Caco-2 (cell line): ENCODE measurements around the gene TBRG1. TPM values are rescaled to one million over a fixed set of nuclear protein-coding genes. Genes with fewer than 3 reads are reported as not detected.

Source experiments
- BruUV-seq: library from RNA; stranded (reverse); fragments of 400-500 nt; replicated peaks from 2 replicates; lab custom pipeline; 2021; lab: Mats Ljungman, UMichigan
- CTCF ChIA-PET: fragments of 300-600 bp; sonication (Branson Sonifier 250); formaldehyde crosslinking; loops from one replicate; lab custom pipeline; 2022; ENCODE audit warnings: antibody characterized with exemption; lab: Charles Lee
- POLR2A ChIA-PET: fragments of 300-600 bp; sonication (Branson Sonifier 250); formaldehyde crosslinking; loops from one replicate; lab custom pipeline; 2022; ENCODE audit warnings: antibody characterized with exemption; lab: Charles Lee
- DNase-seq, 2 experiments: peaks; one replicate each; pipeline versions ENCODE4 v3.0.0 to v3.0.0-alpha.2; 2020 to 2022
- H3K27me3 ChIP-seq: replicated peaks from 2 replicates; pipeline ENCODE4 v1.6.0; 2011; ENCODE audit warnings: low read length; ENCODE audit not compliant: control insufficient read depth, insufficient read depth
- H3K36me3 ChIP-seq: 2 replicates; pipeline ENCODE4 v1.5.1; 2011; ENCODE audit warnings: low read length; ENCODE audit not compliant: control insufficient read depth, insufficient read depth
- H3K4me1 ChIP-seq: fragments of 250-450 bp; sonication (Bioruptor Pico); 2 replicates; pipeline ENCODE4 v1.5.1; 2020; ENCODE audit warnings: mild to moderate bottlenecking
- H3K4me3 ChIP-seq: 2 replicates; pipeline ENCODE4 v1.5.1; 2011; ENCODE audit warnings: low read depth, mild to moderate bottlenecking, control low read depth, low read length
- H3K9me3 ChIP-seq: fragments of 250-450 bp; sonication (Bioruptor Pico); 2 replicates; pipeline ENCODE4 v1.5.1; 2020; ENCODE audit warnings: mild to moderate bottlenecking, moderate library complexity
- H3K27ac Mint-ChIP-seq: one replicate; pipeline ENCODE4 v1.8.0; 2022; ENCODE audit warnings: mixed read lengths; ENCODE audit not compliant: unreplicated experiment
- H3K27me3 Mint-ChIP-seq: one replicate; pipeline ENCODE4 v1.8.0; 2022; ENCODE audit warnings: mixed read lengths; ENCODE audit not compliant: insufficient read depth, unreplicated experiment
- H3K36me3 Mint-ChIP-seq: one replicate; pipeline ENCODE4 v1.8.0; 2022; ENCODE audit warnings: mild to moderate bottlenecking, mixed read lengths; ENCODE audit not compliant: insufficient read depth, unreplicated experiment
- H3K4me1 Mint-ChIP-seq: one replicate; pipeline ENCODE4 v1.8.0; 2022; ENCODE audit warnings: low read depth, mixed read lengths; ENCODE audit not compliant: unreplicated experiment
- H3K4me3 Mint-ChIP-seq: one replicate; pipeline ENCODE4 v1.8.0; 2022; ENCODE audit warnings: mild to moderate bottlenecking, moderate library complexity, mixed read lengths; ENCODE audit not compliant: unreplicated experiment
- H3K9me3 Mint-ChIP-seq: one replicate; pipeline ENCODE4 v1.8.0; 2022; ENCODE audit warnings: mixed read lengths; ENCODE audit not compliant: unreplicated experiment
- CTCF ChIP-seq, 2 experiments: fragments of 200-600 bp in 1 of 2; IDR thresholded peaks; 1 replicate in 1 of 2; 2 replicates in 1 of 2; pipeline versions ENCODE4 v1.5.1 to v1.8.0; 2011 to 2022; ENCODE audit warnings: antibody characterized with exemption in 1 of 2, control low read depth in 1 of 2, inconsistent platforms in 1 of 2, low read depth in 1 of 2, low read length in 1 of 2, mild to moderate bottlenecking in 1 of 2, moderate library complexity in 1 of 2; ENCODE audit not compliant: insufficient read depth in 1 of 2, severe bottlenecking in 1 of 2, unreplicated experiment in 1 of 2
- intact Hi-C: fragments of 100-400 bp; cut with micrococcal nuclease; formaldehyde crosslinking; loops from one replicate; pipeline ENCODE4 v1.10.0; 2022; ENCODE audit not compliant: unreplicated experiment
- total RNA-seq: library from RNA; stranded (reverse); gene quantifications from 2 replicates; pipeline ENCODE4 v1.2.3, GENCODE V29; 2022

Gene TBRG1
- total RNA-seq, 1 experiment from 2014 or later: 71.5 TPM

- Mint-ChIP-seq H3K36me3 (no peaks in the 10 kb centered on the region), H3K27ac (no peak overlapping the region), H3K4me3 (no peak overlapping the region), H3K27me3 (peaks cover 9% of the 10 kb centered on the region), H3K9me3 (peaks cover 26% of the 10 kb centered on the region), H3K4me1 (no peaks in the 10 kb centered on the region)
- BruUV-seq: no TSS peak
- Histone ChIP-seq H3K36me3 (no peaks in the 10 kb centered on the region), H3K27me3 (no peaks in the 10 kb centered on the region), H3K9me3 (peaks cover 25% of the 10 kb centered on the region), H3K4me1 (no peaks in the 10 kb centered on the region), H3K4me3 (no peak overlapping the region)
- ChIA-PET CTCF (no interaction called here), POLR2A (no interaction called here)
- DNase-seq: no peak
- intact Hi-C loops: no loop called here
- no peak for TF ChIP-seq CTCF (IDR thresholded peaks at IDR 0.05; ENCODE audit: insufficient read depth in 1 of 2, low read depth in 1 of 2, low read length in 1 of 2, severe bottlenecking in 1 of 2, unreplicated experiment in 1 of 2)
Measured at GRCh38 chr11:124682443-124682842, 59.8 kb downstream of the TBRG1 start.

Other genes with a start within 250 kb of the TBRG1 start
- not detected in 2 replicates for gene OR8B2, start 238.4 kb upstream of the TBRG1 start, total RNA-seq
- gene OR8B3, start 223.8 kb upstream of the TBRG1 start, total RNA-seq: not detected in 2 replicates
- gene OR8B4, start 198.0 kb upstream of the TBRG1 start, total RNA-seq: not detected in 2 replicates
- gene OR8B8, start 177.2 kb upstream of the TBRG1 start, total RNA-seq: not detected in 2 replicates
- not detected in 2 replicates for gene OR8B12, start 79.2 kb upstream of the TBRG1 start, total RNA-seq
- gene OR8A1, start 52.9 kb upstream of the TBRG1 start, total RNA-seq: not detected in 2 replicates
- gene PANX3, start 11.4 kb upstream of the TBRG1 start, total RNA-seq: not detected in 2 replicates
- 33.7 and 34.1 TPM in 2 replicates for gene SIAE, start 50.9 kb downstream of the TBRG1 start, total RNA-seq
- gene SPA17, start 51.0 kb downstream of the TBRG1 start, total RNA-seq: 3.7 and 4.2 TPM in 2 replicates
- 5.7 and 7.8 TPM in 2 replicates for gene NRGN, start 117.1 kb downstream of the TBRG1 start, total RNA-seq
- gene VSIG2, start 129.4 kb downstream of the TBRG1 start, total RNA-seq: 0.28 TPM in 1 of 2 replicates, not detected in the other
- gene ESAM, start 139.4 kb downstream of the TBRG1 start, total RNA-seq: 5.3 and 6.1 TPM in 2 replicates
- gene MSANTD2, start 177.5 kb downstream of the TBRG1 start, total RNA-seq: 28.3 and 33.2 TPM in 2 replicates
- 5.7 and 6.2 TPM in 2 replicates for gene ROBO3, start 242.6 kb downstream of the TBRG1 start, total RNA-seq